GM12878 (cell line): Measurements from ENCODE around the gene AK8. TPM values are rescaled to one million over a fixed set of nuclear protein-coding genes. Genes with fewer than 3 reads are reported as not detected.

ENCODE experiments used
- ATAC-seq: fragments of 200-7000 bp; cut with Tn5 transposase; 3 replicates; pipeline ENCODE4 v1.9.1; 2020; ENCODE audit warnings: mild to moderate bottlenecking, moderate library complexity
- BruUV-seq: library from RNA; stranded (reverse); fragments of 400-500 nt; replicated peaks from 2 replicates; lab custom pipeline; 2021; lab: Mats Ljungman, UMichigan
- CTCF ChIA-PET: fragments of 300-600 bp; sonication (Branson Sonifier 250); formaldehyde crosslinking; extraction: SDS; loops from one replicate; lab custom pipeline; 2021; ENCODE audit warnings: inconsistent platforms; lab: Yijun Ruan, JAX
- POLR2A ChIA-PET: fragments of 350-600 bp; formaldehyde crosslinking; extraction: SDS; loops from one replicate; lab custom pipeline; 2021; ENCODE audit warnings: inconsistent platforms; lab: Charles Lee
- RAD21 ChIA-PET: fragments of 300-600 bp; sonication (Branson Sonifier 250); formaldehyde crosslinking; loops from one replicate; lab custom pipeline; 2023; ENCODE audit warnings: antibody characterized with exemption; ENCODE audit not compliant: unreplicated experiment; lab: Charles Lee
- SMC1A ChIA-PET: fragments of 300-600 bp; sonication (Branson Sonifier 250); formaldehyde crosslinking; loops from one replicate; lab custom pipeline; 2023; ENCODE audit not compliant: unreplicated experiment, uncharacterized antibody; lab: Charles Lee
- DNase-seq: peaks from one replicate; pipeline ENCODE4 v3.0.0-alpha.2; 2011; ENCODE audit warnings: low read depth, low spot score
- FAIRE-seq: peaks from 3 replicates; lab custom pipeline; 2011; peaks lifted over from hg19 to GRCh38; lab: Jason Lieb, UNC
- H2AFZ ChIP-seq: 2 replicates; pipeline ENCODE4 v1.6.0; 2011; ENCODE audit warnings: low read depth, low read length, control low read depth; ENCODE audit not compliant: control insufficient read depth
- H3K27ac ChIP-seq: 2 replicates; pipeline ENCODE4 v1.5.1; 2011; ENCODE audit warnings: control low read depth; ENCODE audit not compliant: control insufficient read depth, insufficient read depth
- H3K27me3 ChIP-seq, 2 experiments: replicated peaks in 1 of 2; 2 replicates each; pipeline versions ENCODE4 v1.6.0 to v1.6.1; 2011; ENCODE audit warnings: low read length in 1 of 2; ENCODE audit not compliant: control insufficient read depth in 2 of 2, insufficient read depth in 2 of 2
- H3K36me3 ChIP-seq, 2 experiments: 2 replicates each; pipeline ENCODE4 v1.5.1; 2011; ENCODE audit warnings: low read length in 1 of 2; ENCODE audit not compliant: control insufficient read depth in 2 of 2, insufficient read depth in 2 of 2
- H3K4me1 ChIP-seq: 2 replicates; pipeline ENCODE4 v1.6.1; 2011; ENCODE audit warnings: mild to moderate bottlenecking, low read length, moderate library complexity, mixed read lengths; ENCODE audit not compliant: control insufficient read depth, insufficient read depth
- H3K4me2 ChIP-seq: 2 replicates; pipeline ENCODE4 v1.6.0; 2011; ENCODE audit warnings: control low read depth; ENCODE audit not compliant: control insufficient read depth, insufficient read depth
- H3K4me3 ChIP-seq: fragments of 200-600 bp; sonication (generic); 2 replicates; pipeline ENCODE4 v1.5.1; 2016
- H3K79me2 ChIP-seq: 2 replicates; pipeline ENCODE4 v1.6.0; 2011; ENCODE audit warnings: low read length; ENCODE audit not compliant: control insufficient read depth, insufficient read depth
- H3K9ac ChIP-seq: 2 replicates; pipeline ENCODE4 v1.8.0; 2011; ENCODE audit warnings: low read length, control low read depth, mixed read lengths; ENCODE audit not compliant: control insufficient read depth, insufficient read depth
- H3K9me3 ChIP-seq: replicated peaks from 3 replicates; pipeline ENCODE4 v1.5.1; 2011; ENCODE audit warnings: mild to moderate bottlenecking, low read length; ENCODE audit not compliant: control insufficient read depth, insufficient read depth
- H4K20me1 ChIP-seq: 2 replicates; pipeline ENCODE4 v1.6.0; 2011; ENCODE audit not compliant: control insufficient read depth, insufficient read depth
- BHLHE40 ChIP-seq, 2 experiments: fragments of 450-650 bp in 1 of 2; IDR thresholded peaks; 2 replicates each; pipeline ENCODE4 v1.6.1; 2011 to 2017; ENCODE audit warnings: low read depth in 2 of 2, borderline replicate concordance in 1 of 2, improper control_type of control experiment in 1 of 2, low read length in 1 of 2, mild to moderate bottlenecking in 1 of 2
- CREM ChIP-seq: IDR thresholded peaks from 2 replicates; pipeline ENCODE4 v1.6.1; 2014; ENCODE audit warnings: antibody characterized with exemption, low read depth
- DPF2 ChIP-seq: fragments of 450-650 bp; IDR thresholded peaks from 2 replicates; pipeline ENCODE4 v1.6.1; 2017; ENCODE audit warnings: mild to moderate bottlenecking
- EGR1 ChIP-seq, 2 experiments: IDR thresholded peaks; 1 replicate in 1 of 2; 2 replicates in 1 of 2; pipeline ENCODE4 v1.6.1; 2011 to 2012; ENCODE audit warnings: low read depth in 2 of 2, low read length in 2 of 2, borderline replicate concordance in 1 of 2, mild to moderate bottlenecking in 1 of 2, moderate library complexity in 1 of 2
- FOXK2 ChIP-seq: fragments of 450-650 bp; IDR thresholded peaks from 2 replicates; pipeline ENCODE4 v1.6.1; 2017; ENCODE audit warnings: mild to moderate bottlenecking, moderate library complexity
- MTA2 ChIP-seq: fragments of 450-650 bp; IDR thresholded peaks from 2 replicates; pipeline ENCODE4 v1.6.1; 2016; ENCODE audit warnings: low read depth, mild to moderate bottlenecking, moderate library complexity
- NFYA ChIP-seq: IDR thresholded peaks from 2 replicates; pipeline ENCODE4 v1.6.1; 2011; ENCODE audit warnings: low read depth, mild to moderate bottlenecking, low read length, improper control_type of control experiment, borderline replicate concordance
- RUNX3 ChIP-seq: IDR thresholded peaks from 2 replicates; pipeline ENCODE4 v1.6.1; 2012; ENCODE audit warnings: low read length, inconsistent platforms
- SRF ChIP-seq, 2 experiments: IDR thresholded peaks; 2 replicates each; pipeline ENCODE4 v1.6.1; 2011; ENCODE audit warnings: low read depth in 2 of 2, low read length in 2 of 2, mild to moderate bottlenecking in 1 of 2, moderate library complexity in 1 of 2
- STAT1 ChIP-seq: fragments of 450-650 bp; conservative IDR thresholded peaks from 2 replicates; pipeline ENCODE4 v1.6.1; 2014; ENCODE audit warnings: antibody characterized with exemption, mild to moderate bottlenecking
- ZBTB40 ChIP-seq: fragments of 450-650 bp; IDR thresholded peaks from 2 replicates; pipeline ENCODE4 v1.6.1; 2016; ENCODE audit warnings: mild to moderate bottlenecking, moderate library complexity, borderline replicate concordance
- ZNF687 ChIP-seq: fragments of 450-650 bp; IDR thresholded peaks from 2 replicates; pipeline ENCODE4 v1.6.1; 2017; ENCODE audit warnings: mild to moderate bottlenecking, moderate library complexity
- WGBS: methylation state at CpG from one replicate; pipeline ENCODE4 v1.1.6; 2016; ENCODE audit warnings: low lambda C conversion rate; ENCODE audit not compliant: insufficient replicate concordance, insufficient coverage; ENCODE audit errors: missing lambda C conversion rate; 5-methylcytosine and 5-hydroxymethylcytosine counted together
- in situ Hi-C: fragments of 300-500 bp; cut with MboI; formaldehyde crosslinking; loops from 9 replicates; pipeline ENCODE4 v1.14.3; 2018; ENCODE audit warnings: mixed read lengths
- intact Hi-C: fragments of 100-400 bp; cut with micrococcal nuclease; formaldehyde crosslinking; loops from one replicate; pipeline ENCODE4 v1.14.2; 2022; ENCODE audit not compliant: unreplicated experiment
- polyA plus RNA-seq, 11 experiments: library from polyadenylated mRNA; depleted of rRNA in 4 of 11; unstranded in 6 of 11; stranded (reverse) in 5 of 11; fragments of >200 nt; fragmentation: Nextera tagmentation in 4 of 11; fragmentation: Illumina TruSeq in 1 of 11; extraction: Ambion mirVana in 4 of 11; extraction: Trizol in 1 of 11; gene quantifications; 1 replicate in 1 of 11; 2 replicates in 10 of 11; pipeline versions ENCODE4 v1.2.1 to v1.2.3, GENCODE V29; 2011 to 2016; ENCODE audit warnings: inconsistent platforms in 2 of 11, missing spikeins in 2 of 11, low read depth in 1 of 11
- total RNA-seq, 4 experiments: library from RNA; depleted of rRNA in 3 of 4; stranded (reverse); fragments of >200 nt in 3 of 4; fragmentation: Illumina TruSeq in 1 of 4; extraction: Trizol in 1 of 4; gene quantifications; 2 replicates each; pipeline versions ENCODE4 v1.2.1 to v1.2.3, GENCODE V29; 2013 to 2021

AK8 gene
- total and polyA plus RNA-seq, 10 of the 15 experiments (the other 5 are each of a cell fraction or from before 2014, with no cell fraction given), result 0.03 to 0.12 (median 0.06) TPM; not detected in 5

GRCh38 chr9:132837501-132838286 lies 40.4 kb downstream of the AK8 start (continued):
- no peak for TF ChIP-seq ZBTB40
- TF ChIP-seq NFYA, result no peak

- no peaks in the 10 kb centered on the region for H4K20me1 ChIP-seq
- no peak overlapping the region for H3K9ac ChIP-seq
- H3K4me1 ChIP-seq, result no peaks in the 10 kb centered on the region
- BruUV-seq, result no TSS peak
- CTCF ChIA-PET, result interaction anchor here (0.9 kb wide), 1 partner anchor 14 kb away, joined by 3 read pairs; no protein-coding TSS in a partner anchor
- FAIRE-seq, result no peak
- no peak overlapping the region for H3K27ac ChIP-seq
- H3K36me3 ChIP-seq, result no peaks in the 10 kb centered on the region
- ATAC-seq, result no peak
- no peaks in the 10 kb centered on the region for H3K9me3 ChIP-seq
- H3K27me3 ChIP-seq, result no peaks in the 10 kb centered on the region; a peak in 2 of 4 replicates
- DNase-seq, result no peak
- SMC1A ChIA-PET, result no interaction called here
- H3K4me2 ChIP-seq, result no peak overlapping the region
- no peak overlapping the region for H2AFZ ChIP-seq
- H3K4me3 ChIP-seq, result no peak overlapping the region
- 40% methylated on average over 7 of the region's 7 CpGs for WGBS
- intact Hi-C loops, result no loop called here
- H3K79me2 ChIP-seq, result no peaks in the 10 kb centered on the region
- in situ Hi-C loops, result no loop called here
- POLR2A ChIA-PET, result no interaction called here
- RAD21 ChIA-PET, result no interaction called here
- TF ChIP-seq BHLHE40 (IDR thresholded peaks at IDR 0.05; ENCODE audit: borderline replicate concordance in 1 of 2, low read depth in 2 of 2, low read length in 1 of 2) (no peak), EGR1 (IDR thresholded peaks at IDR 0.05; ENCODE audit: borderline replicate concordance in 1 of 2, low read depth in 2 of 2, low read length in 2 of 2) (no peak), ZNF687 (no peak), MTA2 (no peak), FOXK2 (no peak), STAT1 (no peak), SRF (IDR thresholded peaks at IDR 0.05; ENCODE audit: low read depth in 2 of 2, low read length in 2 of 2) (no peak), DPF2 (no peak), CREM (no peak), RUNX3 (no peak)
These were observed 43.7 kb downstream of the AK8 start for GRCh38 chr9:132834343-132834742.
